Hepatocyte (in vitro differentiated cells): ENCODE measurements around the gene BRCA2. TPM values are rescaled to one million over a fixed set of nuclear protein-coding genes. Genes with fewer than 3 reads are reported as not detected.

Source experiments
- DNase-seq: peaks from one replicate; pipeline ENCODE4 v3.0.0-alpha.2; 2016; ENCODE audit warnings: low spot score
- H2AFZ ChIP-seq: fragments of 200-600 bp; sonication (generic); 2 replicates; pipeline ENCODE4 v1.6.0; 2016; ENCODE audit warnings: antibody characterized with exemption, mild to moderate bottlenecking
- H3K27ac ChIP-seq: fragments of 200-600 bp; sonication (generic); 2 replicates; pipeline ENCODE4 v1.5.1; 2016; ENCODE audit warnings: mild to moderate bottlenecking
- H3K27me3 ChIP-seq: fragments of 200-600 bp; sonication (generic); 2 replicates; pipeline ENCODE4 v1.6.1; 2016
- H3K36me3 ChIP-seq: fragments of 200-600 bp; sonication (generic); replicated peaks from 2 replicates; pipeline ENCODE4 v1.5.1; 2016; ENCODE audit warnings: low read depth; ENCODE audit not compliant: insufficient read depth
- H3K4me1 ChIP-seq: fragments of 200-600 bp; sonication (generic); 2 replicates; pipeline ENCODE4 v1.5.1; 2016; ENCODE audit warnings: mild to moderate bottlenecking, moderate library complexity; ENCODE audit not compliant: insufficient read depth
- H3K4me2 ChIP-seq: fragments of 200-600 bp; sonication (generic); 2 replicates; pipeline ENCODE4 v1.6.0; 2016
- H3K4me3 ChIP-seq: fragments of 200-600 bp; sonication (generic); 2 replicates; pipeline ENCODE4 v1.5.1; 2016; ENCODE audit warnings: mild to moderate bottlenecking
- H3K79me2 ChIP-seq: fragments of 200-600 bp; sonication (generic); 2 replicates; pipeline ENCODE4 v1.6.0; 2017; ENCODE audit warnings: mild to moderate bottlenecking
- H3K9me2 ChIP-seq: fragments of 200-600 bp; sonication (generic); replicated peaks from 2 replicates; pipeline ENCODE4 v1.6.0; 2017; ENCODE audit warnings: mild to moderate bottlenecking; ENCODE audit not compliant: insufficient read depth
- H3K9me3 ChIP-seq: fragments of 200-600 bp; sonication (generic); 2 replicates; pipeline ENCODE4 v1.5.1; 2016; ENCODE audit warnings: low read depth, mild to moderate bottlenecking
- H4K20me1 ChIP-seq: fragments of 200-600 bp; sonication (generic); 2 replicates; pipeline ENCODE4 v1.6.0; 2016; ENCODE audit warnings: mild to moderate bottlenecking; ENCODE audit not compliant: insufficient read depth, poor library complexity, severe bottlenecking
- EZH2 ChIP-seq: fragments of 200-600 bp; sonication (generic); IDR thresholded peaks from 2 replicates; pipeline ENCODE4 v1.6.1; 2016; ENCODE audit warnings: antibody characterized with exemption, mild to moderate bottlenecking, borderline replicate concordance
- EZH2phosphoT487 ChIP-seq: fragments of 200-600 bp; sonication (generic); IDR thresholded peaks from one replicate; pipeline ENCODE4 v1.6.1; 2018; ENCODE audit warnings: antibody characterized with exemption, mild to moderate bottlenecking, low read depth, moderate library complexity; ENCODE audit not compliant: unreplicated experiment, severe bottlenecking
- WGBS: methylation state at CpG from one replicate; pipeline ENCODE4 v1.1.6; 2016; ENCODE audit warnings: low lambda C conversion rate; ENCODE audit errors: missing lambda C conversion rate; 5-methylcytosine and 5-hydroxymethylcytosine counted together
- polyA plus RNA-seq: library from polyadenylated mRNA; unstranded; fragments of >200 nt; fragmentation: Nextera tagmentation; extraction: Ambion mirVana; gene quantifications from 2 replicates; pipeline ENCODE4 v1.2.1, GENCODE V29; 2016
- total RNA-seq: library from RNA; depleted of rRNA; stranded (reverse); fragments of >200 nt; gene quantifications from 2 replicates; pipeline ENCODE4 v1.2.3, GENCODE V29; 2014
- TF ChIP-seq, protein P1 (sequence below): fragments of 200-600 bp; sonication (generic); IDR thresholded peaks from 2 replicates; pipeline ENCODE4 v1.5.1; 2016; ENCODE audit warnings: antibody characterized with exemption, mild to moderate bottlenecking; ENCODE audit not compliant: poor library complexity

BRCA2 gene
- total and polyA plus RNA-seq, 2 experiments from 2014 or later = 1.4 to 2.8 TPM

DNA sequence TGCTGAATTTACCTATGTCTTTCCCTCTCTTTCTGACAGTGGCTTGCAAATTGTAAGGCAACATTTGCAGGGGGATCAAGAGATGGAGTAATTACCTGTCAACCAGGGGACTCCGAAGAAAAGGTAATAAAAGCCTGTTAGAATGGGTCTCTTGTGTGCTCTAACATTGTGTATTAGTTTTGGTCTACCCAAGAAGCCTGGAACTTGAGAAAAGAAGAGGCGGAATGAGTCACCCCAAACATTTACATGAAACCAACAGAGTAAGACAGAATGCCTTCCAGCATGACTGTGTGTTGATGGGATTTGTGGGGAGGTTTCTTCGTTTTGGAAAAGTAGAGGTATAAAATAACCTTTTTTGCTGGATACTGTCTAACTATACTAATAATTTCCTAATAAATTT, 36.9 kb upstream of the BRCA2 start:
- no peak overlapping the region for H3K27ac ChIP-seq
- TF ChIP-seq EZH2phosphoT487 = no peak
- no peak for TF ChIP-seq EZH2
- TF ChIP-seq, protein P1, sequence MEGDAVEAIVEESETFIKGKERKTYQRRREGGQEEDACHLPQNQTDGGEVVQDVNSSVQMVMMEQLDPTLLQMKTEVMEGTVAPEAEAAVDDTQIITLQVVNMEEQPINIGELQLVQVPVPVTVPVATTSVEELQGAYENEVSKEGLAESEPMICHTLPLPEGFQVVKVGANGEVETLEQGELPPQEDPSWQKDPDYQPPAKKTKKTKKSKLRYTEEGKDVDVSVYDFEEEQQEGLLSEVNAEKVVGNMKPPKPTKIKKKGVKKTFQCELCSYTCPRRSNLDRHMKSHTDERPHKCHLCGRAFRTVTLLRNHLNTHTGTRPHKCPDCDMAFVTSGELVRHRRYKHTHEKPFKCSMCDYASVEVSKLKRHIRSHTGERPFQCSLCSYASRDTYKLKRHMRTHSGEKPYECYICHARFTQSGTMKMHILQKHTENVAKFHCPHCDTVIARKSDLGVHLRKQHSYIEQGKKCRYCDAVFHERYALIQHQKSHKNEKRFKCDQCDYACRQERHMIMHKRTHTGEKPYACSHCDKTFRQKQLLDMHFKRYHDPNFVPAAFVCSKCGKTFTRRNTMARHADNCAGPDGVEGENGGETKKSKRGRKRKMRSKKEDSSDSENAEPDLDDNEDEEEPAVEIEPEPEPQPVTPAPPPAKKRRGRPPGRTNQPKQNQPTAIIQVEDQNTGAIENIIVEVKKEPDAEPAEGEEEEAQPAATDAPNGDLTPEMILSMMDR = no peak
- no peaks in the 10 kb centered on the region for H4K20me1 ChIP-seq
- no peaks in the 10 kb centered on the region for H3K27me3 ChIP-seq
- H3K4me2 ChIP-seq = no peak overlapping the region
- H3K36me3 ChIP-seq = no peaks in the 10 kb centered on the region
- H2AFZ ChIP-seq = no peak overlapping the region
- 70% methylated on average over 3 of the region's 3 CpGs for WGBS
- no peaks in the 10 kb centered on the region for H3K9me2 ChIP-seq
- H3K4me3 ChIP-seq = no peak overlapping the region
- H3K9me3 ChIP-seq = no peaks in the 10 kb centered on the region
- no peaks in the 10 kb centered on the region for H3K4me1 ChIP-seq
- H3K79me2 ChIP-seq = no peaks in the 10 kb centered on the region
- no peak for DNase-seq

DNA sequence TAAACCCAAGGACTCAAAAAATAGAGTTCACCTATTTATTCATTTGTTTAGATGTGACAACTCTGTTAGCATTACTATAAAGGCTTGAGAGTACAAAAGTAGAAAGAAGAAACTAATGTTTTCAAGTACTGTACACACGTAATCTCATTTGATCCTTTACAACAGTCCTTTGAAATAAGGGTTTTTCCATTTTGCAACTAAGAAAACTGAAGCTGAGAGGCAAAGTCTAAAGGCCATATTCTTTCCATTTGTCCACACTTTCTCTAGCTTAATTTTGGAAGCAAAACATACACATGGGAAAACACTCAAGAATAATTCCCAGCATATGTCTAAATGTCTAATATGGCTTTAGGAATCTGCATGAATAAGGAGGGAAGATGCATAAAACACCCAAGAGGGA, 34.2 kb upstream of the BRCA2 start:
- 69% methylated on average over 1 of the region's 1 CpG for WGBS
- H4K20me1 ChIP-seq = no peaks in the 10 kb centered on the region
- no peaks in the 10 kb centered on the region for H3K36me3 ChIP-seq
- H3K4me2 ChIP-seq = no peak overlapping the region
- no peaks in the 10 kb centered on the region for H3K79me2 ChIP-seq
- H3K9me3 ChIP-seq = no peaks in the 10 kb centered on the region
- DNase-seq = no peak
- no peaks in the 10 kb centered on the region for H3K27me3 ChIP-seq
- TF ChIP-seq, protein P1 = no peak
- TF ChIP-seq EZH2phosphoT487 = no peak
- H3K27ac ChIP-seq = no peak overlapping the region
- no peaks in the 10 kb centered on the region for H3K9me2 ChIP-seq
- no peak overlapping the region for H3K4me3 ChIP-seq
- H2AFZ ChIP-seq = no peak overlapping the region
- peaks cover 8% of the 10 kb centered on the region for H3K4me1 ChIP-seq

DNA sequence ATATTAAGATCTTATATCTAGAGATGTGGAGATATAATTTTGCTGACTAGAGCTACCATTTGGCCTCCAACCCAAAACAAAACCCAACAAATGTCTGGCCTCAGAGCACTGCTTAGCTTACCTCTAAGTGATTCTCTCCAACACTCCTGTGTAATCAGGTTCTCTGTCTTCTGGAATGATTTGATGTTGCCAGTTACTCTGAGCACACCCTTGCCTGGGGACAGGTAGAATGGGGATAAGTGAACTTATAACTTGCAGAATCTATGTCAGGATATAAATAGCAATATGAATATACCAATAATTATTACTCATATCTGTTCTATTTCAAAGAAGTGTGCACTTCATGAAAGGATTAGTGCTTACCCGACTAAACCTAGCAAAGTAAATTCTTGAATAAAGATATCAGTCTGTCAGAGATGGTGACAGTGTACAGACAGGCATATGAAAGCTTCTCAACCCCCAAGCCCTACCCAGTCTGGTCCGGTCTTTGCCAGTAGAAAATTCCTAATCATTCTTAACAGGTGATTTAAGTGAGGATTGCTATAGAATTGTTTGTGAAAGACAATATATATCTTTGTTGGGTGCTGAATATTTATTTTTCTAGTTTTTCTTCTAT, 33.1 kb upstream of the BRCA2 start:
- peaks cover 8% of the 10 kb centered on the region for H3K4me1 ChIP-seq
- H3K36me3 ChIP-seq = no peaks in the 10 kb centered on the region
- H3K27ac ChIP-seq = no peak overlapping the region
- H3K4me3 ChIP-seq = no peak overlapping the region
- H3K9me2 ChIP-seq = no peaks in the 10 kb centered on the region
- H3K27me3 ChIP-seq = no peaks in the 10 kb centered on the region
- TF ChIP-seq, protein P1 = no peak
- TF ChIP-seq EZH2phosphoT487 (no peak), EZH2 (no peak)
- WGBS = 59% methylated on average over 2 of the region's 2 CpGs
- no peak overlapping the region for H3K4me2 ChIP-seq
- H4K20me1 ChIP-seq = no peaks in the 10 kb centered on the region
- DNase-seq = no peak
- H3K79me2 ChIP-seq = no peaks in the 10 kb centered on the region
- no peak overlapping the region for H2AFZ ChIP-seq
- no peaks in the 10 kb centered on the region for H3K9me3 ChIP-seq
